HG03066 (cell line): ENCODE measurements around the gene CST9L.
"Not testable (repeated sequence)": the region's sequence is repeated elsewhere in the genome, so short reads cannot be mapped to it uniquely, and the experiment has no call there.

Experiments used
- ATAC-seq: cut with Tn5 transposase; IDR thresholded peaks from one replicate; pipeline ENCODE4 v1.9.1; 2021; ENCODE audit warnings: low read depth; ENCODE audit not compliant: unreplicated experiment

Gene CST9L

DNA sequence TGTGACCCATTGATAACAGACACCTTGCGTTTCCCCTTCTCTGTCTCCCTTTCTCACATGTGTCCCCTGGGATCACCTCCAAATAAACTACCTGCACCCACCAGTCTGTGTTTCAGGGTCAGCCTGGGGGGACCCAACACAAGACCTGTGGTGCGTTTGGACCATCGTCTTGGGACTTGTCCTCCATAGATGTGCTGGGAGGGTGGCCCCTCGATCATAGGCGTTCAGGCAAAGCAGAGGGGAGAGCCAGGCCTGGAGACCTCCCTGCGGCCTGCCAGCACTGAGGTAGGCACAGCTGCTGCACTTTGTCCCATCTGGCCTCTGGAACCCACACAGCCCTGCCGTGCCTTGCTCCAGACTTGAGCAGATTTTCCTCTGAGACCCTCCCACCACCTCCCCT, 19.3 kb upstream of the CST9L start:
- no peak for ATAC-seq

DNA sequence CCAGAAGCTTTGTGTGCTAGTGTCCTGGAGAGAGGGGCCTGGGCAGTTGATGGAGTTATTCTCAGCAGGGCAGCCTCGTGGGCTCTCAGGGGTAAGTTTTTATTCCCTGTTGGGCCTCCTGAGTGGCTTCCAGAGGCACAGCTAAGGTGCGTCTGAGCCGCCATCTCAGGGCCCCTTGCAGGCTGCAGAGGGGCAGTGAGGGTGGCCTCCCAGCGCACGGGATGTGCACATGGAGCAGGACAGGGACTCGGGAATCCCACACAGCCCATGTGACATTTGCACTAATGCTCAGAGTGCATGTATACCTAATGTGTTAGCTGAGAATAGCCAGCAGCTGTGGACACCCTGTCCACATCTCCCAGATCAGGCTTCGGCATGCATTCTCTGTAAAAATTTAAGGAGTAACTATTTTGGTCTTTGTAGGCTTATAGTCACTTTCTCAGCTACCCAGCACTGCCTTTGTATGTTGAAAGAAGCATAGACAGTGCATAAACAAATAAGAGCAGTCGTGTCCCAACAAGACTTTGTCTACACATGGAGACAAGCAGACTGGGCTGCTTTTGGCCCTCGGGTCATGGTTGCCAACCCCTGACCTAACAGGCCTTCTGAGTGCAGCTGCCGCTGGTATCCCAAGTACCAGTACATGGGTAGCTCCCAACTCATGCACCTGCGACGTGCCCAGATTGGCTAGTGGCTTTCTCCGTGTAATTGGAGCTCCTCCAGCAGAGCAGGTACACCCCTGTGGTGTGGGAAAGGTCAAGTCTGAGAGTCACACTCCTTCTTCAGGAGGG, 18.6 kb upstream of the CST9L start:
- no peak for ATAC-seq

DNA sequence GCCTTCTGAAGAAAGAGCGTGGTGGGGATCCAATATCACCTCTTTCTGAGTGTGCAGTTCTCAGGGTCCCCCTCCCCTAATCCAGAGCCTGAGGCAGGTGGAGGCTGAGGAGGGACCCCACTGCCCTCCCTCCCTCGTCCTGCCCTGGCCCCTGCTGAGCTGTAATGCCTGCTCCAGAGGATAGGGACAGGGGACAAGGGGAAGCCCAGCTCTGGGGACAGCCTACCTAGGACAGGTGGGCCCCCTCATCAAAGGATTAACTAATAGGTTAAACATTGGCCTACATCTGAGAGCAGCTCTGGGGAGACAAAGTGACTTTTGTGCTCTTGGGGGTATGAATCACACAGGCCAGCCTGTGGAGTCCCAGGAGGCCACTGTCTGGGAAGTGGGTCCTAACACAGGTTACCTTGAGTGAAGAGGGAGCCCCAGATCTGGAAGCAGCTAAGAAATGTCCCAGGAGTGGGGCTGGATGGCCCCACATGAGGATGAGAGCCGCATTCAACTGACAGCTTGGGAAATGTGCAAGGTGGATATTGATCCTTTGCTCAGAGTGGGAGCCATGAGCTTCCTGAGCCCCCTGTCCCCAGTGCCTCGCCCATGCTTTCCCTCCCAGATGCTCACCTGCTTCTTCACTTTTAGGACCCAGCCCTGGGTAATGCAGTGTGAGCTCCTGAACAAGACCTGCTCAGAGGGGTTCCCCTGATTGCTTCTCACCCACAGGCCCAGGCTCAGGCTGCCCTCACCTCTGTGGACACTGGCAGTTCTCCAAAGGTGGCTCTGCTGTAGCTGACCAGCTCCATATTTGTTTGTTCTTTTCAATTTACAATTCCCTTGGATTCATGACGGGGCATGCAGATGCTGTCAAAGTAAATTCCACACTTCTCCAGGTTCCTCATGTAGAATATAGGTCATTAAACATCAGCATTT, 17.8 kb upstream of the CST9L start:
- no peak for ATAC-seq

DNA sequence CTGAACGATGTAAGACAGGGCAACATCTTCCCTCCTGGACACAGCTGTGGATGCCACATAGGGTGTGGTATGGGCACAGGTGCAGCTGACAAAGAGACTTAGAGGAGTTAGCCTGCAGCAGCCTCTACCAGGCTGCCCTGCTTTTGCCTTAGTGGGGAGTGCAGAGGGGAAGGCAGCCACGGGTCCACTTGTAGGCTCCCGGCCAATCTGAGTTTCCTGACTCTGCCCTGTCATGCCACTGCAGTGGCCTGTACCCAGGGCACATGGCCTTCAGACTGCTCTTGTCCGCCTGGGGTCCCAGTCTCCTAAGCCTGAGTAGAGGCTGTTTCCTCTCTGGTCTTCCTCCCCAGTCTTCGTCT, 17.1 kb upstream of the CST9L start:
- ATAC-seq = no peak

DNA sequence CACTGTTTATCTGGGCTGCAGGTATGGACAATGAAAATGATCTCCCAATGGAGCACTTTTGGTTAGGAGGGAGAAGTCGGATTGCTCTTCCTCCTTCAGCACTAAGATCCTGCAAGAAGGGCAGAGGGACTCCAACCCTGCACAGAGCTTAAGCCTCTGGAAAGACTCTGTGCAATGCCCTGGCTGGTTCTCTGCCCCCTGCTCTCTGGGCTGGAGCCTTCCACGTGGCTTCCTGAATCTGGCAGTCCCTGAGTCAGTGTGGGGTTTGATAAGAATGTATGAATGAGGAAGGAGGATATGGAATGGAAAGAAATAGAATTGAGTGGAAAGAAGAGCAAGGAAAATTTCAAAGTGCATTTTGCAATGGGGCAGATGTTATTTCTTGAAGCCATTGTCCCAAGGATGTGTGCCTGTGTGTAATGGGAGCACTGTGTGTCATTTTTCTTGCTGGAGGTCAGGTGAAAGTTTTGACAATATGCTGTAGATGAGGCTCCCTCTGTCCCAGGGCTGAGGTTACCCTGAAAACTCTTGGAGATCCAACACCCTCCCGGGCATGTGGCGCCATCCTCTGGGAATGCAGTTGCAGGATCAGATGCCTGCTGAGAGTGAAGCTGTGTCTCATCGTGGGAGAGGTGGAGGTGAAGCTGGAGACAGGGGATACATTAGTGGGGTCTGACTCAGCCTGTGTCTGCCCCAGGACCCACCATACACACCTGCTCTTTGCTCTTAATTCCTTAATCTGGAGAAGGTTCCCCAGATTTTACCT, 16.3 kb upstream of the CST9L start:
- ATAC-seq = no peak

DNA sequence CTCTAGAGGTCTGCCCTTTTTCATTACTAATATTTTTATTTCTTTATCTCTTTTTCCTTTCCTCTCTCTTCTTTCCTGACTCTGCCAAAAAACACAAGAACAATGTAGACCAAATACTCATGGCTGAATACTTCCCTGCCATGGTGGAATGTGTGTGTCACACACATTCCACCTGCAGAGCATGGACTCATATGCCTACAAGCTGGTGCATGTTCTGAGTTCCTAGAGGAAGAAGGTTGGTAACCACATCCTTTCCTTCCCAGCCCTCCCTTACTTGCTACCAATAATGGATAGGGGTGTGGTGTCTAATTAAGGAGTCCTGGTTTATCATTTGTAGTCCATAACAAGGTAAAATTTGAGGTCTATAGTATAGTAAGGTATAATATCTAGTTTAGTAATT, 15.2 kb upstream of the CST9L start:
- no peak for ATAC-seq

DNA sequence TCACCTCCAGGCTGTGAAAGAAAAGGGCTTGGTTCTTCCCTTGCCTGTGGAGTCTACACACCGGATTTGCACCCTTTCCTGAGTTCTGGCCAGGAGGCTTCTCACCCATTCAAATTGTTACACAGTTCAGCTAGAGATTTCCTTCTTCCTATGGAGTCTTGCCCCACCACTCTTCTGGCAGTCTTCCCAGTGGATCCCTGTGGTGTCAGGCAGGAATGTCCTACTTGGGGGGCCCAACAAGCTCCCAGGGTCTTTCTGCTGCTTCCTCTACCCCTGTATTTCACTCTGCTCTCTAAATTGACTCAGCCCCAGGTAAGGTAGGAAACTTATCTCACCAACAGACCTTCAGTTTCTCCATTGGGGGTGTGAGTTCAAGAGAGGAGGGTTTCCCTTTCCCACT, 14.0 kb upstream of the CST9L start:
- no peak for ATAC-seq

DNA sequence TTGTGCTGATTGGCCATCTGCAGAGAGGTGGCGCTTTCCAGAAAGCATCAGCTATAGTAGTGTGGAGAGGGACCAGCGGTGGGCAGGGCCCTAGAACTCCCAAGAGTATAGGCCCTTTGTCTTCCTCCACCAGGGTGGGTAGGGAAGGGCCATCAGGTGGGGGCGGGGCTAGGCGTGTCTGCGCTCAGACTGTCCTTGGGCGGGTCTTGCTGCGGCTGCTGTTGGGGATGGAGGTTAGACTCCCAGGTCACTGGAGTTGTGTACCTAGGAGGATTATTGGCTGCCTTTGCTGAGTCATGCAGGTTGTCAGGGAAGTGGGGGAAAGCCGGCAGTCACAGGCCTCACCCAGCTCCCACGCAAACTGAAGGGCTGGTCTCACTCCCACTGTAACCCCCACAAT, 13.5 kb upstream of the CST9L start:
- ATAC-seq = not testable (repeated sequence)

DNA sequence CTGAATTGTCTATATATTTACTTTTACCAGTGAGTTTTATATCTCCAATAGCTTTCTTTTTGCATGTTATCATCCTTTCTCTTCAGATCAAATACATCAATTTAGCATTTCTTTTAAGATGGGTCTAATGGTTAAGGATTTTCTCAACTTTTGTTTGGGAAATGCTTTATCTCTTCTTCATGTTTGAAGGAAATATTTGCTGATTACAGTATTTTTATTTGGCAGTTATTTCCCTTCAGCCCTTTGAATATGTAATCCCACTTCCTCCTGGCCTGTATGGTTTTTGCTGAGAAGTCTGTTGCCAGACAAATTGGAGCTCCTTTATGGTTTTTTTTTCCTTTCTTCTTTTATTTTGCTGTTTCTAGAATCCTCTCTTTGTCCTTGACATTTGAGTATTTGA, 6.7 kb upstream of the CST9L start:
- no peak for ATAC-seq

DNA sequence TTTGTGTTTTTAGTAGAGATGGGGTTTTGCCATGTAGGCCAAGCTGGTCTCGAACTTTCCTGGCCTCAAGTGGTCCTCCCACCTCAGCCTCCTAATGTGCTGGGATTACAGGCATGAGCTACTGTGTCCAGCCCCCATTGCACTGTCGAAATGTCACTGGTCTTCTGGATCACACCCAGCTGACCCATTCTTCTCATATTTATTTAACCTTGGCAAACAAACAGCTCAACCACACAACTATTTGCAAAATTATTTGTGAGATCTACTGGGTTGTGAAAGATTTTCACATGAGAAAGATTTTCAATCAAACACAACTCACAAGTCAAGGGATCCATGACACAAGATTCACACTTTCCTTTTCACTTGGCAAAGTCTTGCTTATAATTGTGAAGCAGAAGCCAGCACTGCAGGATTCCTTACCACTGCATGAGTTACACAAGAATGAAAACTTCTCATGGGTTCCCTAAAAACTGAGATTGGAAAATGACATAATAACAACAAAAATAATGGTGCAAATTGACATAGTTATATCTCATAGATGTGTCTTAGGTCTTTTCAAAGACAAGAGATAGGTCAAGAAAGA, 2.0 kb upstream of the CST9L start:
- no peak for ATAC-seq

DNA sequence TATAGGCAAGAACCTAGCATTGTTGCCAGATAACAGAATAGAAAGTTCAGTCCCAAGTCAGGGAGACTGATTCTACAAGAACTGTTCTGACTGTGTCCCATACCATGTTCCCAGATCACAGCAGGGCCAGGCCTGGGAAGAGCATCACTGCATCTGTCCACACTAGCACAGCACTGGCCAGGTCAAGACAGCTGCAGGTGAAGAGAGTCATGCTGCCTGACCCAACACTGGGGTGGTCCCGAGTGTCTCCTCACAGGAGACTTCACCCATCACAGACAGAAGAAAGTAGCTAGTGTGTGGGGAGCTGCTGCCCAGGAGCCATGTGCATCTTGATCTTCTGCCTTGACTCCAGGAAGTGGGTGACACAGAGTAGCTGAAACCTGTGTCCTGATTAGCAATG, 1.3 kb upstream of the CST9L start:
- ATAC-seq = no peak

DNA sequence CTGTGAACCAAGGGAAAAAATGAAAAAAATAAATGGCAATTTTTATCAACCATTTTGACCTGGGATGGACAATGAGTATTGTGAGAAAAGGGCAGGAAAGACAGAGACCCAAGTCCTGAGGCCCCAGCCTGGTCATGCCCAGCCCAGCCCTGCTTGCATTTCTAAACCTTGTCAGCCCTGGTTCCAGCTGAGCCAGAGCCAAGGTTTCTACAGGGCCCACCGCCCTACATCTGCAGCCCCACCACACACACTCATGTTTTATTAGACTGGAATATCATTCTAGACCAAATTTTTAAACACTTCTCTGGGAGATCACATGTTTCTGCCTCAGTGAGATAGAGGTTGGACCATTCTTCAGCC, 667 bp upstream of the CST9L start:
- no peak for ATAC-seq

DNA sequence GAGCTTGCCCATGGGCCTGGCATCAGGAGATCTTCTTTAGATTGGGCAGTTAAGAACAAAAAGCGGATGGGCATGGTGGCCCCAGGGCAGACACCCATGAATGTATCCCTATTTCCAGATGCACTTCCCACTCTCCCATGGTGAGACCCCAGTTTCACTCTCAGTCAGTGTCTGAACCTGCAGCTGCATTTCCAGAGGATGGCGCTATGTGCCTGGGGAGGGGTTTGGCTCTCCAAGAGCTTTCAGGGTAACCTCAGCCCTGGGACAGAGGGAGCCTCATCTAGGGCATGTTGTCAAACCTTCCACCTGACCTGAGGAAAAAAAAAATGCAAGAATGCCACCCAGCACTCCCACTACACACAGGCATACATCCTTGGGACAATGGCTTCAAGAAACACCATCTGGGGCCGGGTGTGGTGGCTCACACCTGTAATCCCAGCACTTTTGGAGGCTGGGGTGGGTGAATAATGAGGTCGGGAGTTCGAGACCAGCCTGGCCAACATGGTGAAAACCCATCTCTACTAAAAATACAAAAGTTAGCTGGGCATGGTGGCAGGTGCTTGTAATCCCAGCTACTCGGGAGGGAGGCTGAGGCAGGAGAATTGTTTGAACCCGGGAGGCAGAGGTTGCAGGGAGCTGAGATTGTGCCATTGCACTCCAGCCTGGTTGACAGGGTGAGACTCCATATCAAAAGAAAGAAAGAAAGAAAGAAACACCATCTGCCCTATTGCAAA, 1.9 kb downstream of the CST9L start:
- no peak for ATAC-seq

DNA sequence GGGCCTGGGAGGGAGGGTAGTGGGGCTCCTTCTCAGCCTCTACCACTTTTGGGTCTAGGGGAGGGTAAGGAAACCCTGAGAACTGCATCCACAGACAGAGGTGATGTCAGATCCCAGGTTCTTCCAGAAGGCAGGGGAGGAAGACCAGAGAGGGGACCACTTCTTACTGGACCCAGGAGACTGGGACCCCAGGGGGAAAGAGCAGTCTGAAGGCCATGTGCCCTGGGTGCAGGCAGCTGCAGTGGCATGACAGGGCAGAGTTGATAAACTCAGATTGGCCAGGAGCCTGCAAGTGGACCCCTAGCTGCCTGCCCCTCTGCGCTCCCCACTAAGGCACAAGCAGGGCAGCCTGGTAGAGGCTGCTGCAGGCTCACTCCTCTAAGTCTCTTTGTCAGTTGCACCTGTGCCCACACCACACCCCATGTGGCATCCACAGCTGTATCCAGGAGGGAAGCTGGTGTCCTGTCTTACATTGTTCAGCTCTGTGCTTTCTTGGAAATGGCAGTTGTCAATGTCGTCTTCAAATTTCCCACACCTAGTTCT, 2.7 kb downstream of the CST9L start:
- no peak for ATAC-seq

DNA sequence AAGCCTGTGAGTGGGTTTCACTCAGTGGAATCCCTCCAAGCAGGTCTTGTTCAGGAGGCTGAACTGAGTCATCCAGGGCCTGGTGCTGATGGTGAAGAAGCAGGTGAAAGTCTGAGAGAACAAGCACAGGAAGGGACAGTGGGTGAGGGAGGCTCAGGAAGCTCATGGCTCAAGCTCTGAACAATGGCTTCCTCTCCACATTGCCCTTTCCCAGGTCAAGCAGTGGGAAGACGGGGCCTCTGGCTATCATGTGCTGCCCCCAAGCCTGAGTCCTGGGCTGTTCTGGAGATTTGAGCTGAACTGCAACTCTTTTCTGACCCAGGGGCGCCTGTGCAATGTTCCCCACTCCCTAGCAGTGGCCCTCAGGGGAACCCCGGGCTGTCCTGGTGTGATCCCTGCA, 3.4 kb downstream of the CST9L start:
- ATAC-seq = no peak

DNA sequence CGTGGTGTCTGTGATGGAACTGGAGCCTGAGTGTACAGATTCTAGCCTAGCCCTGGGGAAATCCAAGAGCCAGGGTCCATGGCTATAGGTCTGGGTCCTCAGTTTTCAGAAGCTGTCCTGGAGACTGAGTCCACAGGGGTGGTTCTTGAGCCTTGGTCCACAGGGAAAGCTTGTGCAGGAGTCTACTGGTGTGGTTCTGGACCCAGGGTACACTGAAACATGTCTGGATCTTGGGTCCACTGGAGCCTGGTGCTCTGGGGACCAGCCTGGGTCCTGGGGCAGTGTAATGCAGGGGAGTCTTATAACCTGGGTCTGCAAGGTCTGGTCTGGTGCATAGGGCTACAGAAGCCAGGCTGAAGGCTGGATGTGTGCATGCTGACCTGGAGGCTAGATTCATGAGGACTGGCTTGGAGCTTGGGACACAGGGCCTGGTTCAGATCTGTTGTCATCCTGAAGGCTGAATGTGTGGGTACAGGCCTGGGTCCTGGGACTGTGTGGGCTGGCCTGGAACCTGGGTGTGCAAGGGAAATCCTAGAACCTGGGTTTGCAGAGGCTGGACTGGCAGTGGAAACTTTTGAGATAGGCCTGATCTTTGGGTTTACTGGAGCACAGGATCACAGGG, 5.5 kb downstream of the CST9L start:
- ATAC-seq = no peak

DNA sequence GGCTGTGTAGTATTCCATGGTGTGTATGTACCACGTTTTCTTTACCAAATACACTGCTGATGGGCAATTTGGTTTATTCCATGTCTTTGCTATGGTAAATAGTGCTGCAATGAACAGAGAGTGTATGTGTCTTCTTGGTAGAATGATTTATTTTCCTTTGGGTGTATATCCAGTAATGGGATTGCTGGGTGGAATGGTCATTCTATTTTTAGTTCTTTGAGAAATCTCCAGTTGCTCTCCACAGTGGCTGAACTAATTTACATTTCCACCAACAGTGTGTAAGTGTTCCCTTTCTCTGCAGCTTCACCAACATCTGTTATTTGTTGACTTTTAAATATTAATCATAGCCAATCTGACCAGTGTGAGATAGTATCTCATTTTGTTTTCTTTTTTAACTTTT, 13.9 kb downstream of the CST9L start:
- no peak for ATAC-seq

DNA sequence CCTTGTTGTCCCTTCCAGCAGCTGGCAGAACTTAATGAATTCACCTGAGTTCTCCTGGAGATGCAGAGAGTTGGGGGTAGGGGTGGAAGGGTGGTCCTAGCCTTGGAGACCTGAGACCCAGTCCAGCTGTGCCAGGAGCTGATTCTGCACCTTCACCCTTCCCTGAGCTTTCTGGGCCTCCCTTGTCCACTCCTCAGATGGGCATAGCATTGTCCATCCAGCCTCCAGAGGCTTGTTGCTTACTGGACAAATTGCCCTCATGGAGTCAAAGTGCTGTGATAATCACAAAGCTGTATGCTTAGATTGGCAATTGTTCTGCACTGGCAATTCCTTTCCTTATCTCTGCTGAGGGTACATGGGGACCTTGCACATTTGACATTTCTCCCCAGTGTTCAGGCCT, 16.5 kb downstream of the CST9L start:
- no peak for ATAC-seq

DNA sequence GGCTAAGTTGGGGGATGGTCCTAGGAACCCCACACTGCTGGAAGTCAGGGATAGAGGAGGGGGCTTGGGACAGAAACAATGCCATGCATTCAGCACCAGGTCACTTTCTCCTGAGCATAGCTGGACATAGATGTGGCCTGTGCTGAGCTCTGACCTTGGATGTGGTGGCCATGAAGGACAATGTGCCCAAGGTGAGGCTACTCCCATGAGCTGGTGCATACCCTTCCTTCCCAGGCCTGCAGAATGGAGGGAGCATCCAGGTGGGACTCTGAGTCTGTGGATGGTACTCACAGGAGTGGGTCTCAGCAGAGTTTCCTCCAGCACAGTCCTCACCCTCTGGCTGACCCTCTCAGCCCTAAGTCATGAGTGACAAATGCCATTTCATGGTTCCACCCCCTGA, 16.9 kb downstream of the CST9L start:
- ATAC-seq = no peak

DNA sequence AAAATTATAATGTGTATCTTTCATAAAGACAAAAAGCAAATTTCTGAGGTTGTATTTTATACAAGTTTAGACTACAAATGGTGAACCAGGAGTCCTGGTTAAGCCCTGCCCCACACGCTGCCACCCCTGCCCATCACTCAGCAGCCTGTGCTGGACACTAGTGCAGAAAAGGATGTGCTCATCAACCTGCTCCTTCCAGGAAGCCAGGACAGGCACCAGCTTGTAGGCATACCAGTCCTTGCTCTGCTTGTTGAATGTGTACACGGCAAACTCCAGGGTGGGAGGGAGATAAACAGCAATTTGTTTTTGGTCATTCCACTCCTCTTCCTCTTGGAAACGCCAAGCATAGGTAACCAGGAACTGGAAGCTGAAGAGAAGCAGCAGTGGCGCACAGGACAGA, 18.1 kb downstream of the CST9L start:
- no peak for ATAC-seq
